ENCODE data around the gene BMERB1. TPM values are rescaled to one million over a fixed set of nuclear protein-coding genes. Genes with fewer than 3 reads are reported as not detected.

The BMERB1 gene
- total RNA-seq, 1 experiment from 2014 or later: 13.6 TPM

DNA sequence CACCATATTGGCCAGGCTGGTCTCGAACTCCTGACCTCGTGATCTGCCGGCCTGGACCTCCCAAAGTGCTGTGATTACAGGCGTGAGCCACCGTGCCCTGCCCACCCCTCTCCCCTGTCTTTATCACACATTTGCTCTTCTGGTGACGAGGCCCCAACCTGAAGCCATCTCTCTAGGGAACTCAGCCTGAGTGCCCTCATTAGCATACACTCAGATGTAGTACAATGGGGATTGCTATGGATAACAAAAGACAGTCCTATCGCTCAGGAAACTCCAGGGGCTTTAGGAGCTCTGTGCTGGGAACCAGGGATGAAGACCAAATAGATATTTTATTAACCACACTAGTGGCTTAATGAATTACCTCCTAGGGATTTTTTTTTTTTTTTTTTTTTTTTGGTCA lies 107.9 kb downstream of the BMERB1 start (continued):
- TF ChIP-seq, protein P1, sequence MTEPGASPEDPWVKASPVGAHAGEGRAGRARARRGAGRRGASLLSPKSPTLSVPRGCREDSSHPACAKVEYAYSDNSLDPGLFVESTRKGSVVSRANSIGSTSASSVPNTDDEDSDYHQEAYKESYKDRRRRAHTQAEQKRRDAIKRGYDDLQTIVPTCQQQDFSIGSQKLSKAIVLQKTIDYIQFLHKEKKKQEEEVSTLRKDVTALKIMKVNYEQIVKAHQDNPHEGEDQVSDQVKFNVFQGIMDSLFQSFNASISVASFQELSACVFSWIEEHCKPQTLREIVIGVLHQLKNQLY (CRISPR knock-in tag; IDR thresholded peaks at IDR 0.05): no peak

DNA sequence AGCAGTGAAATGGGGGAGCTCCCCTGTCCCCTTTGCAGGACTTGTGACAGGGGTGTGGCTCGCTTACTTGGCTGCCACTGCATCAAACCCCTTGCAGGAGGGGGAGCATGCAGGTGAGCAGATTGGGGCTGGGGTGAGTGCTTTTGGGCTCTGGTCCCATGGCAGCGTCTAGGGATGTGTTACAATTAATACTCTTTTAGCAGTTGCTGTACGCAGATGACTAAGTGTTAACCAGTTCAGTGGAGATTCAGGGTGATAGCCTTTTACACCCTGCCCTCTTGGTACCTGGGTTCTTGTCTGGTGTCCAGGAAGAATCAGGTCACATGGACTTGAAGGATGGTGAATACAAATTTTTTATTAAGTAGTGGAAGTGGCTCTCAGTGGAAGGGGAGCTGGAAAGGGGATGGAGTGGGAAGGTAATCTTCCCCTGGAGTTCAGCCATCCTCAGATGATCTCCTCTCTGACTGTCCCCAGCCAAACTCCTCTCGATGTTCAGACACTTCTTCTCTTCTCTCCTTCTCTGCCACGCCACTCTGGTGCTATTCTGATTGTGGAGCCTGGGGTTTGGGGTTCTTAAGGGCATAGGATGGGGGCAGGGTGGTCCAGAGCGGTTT lies 108.5 kb downstream of the BMERB1 start:
- DNase-seq (ENCODE audit: low spot score): no peak
- ChIA-PET POLR2A (no interaction called here), CTCF (interaction anchor here (0.7 to 2.4 kb wide), 2 partner anchors 8 to 387 kb away, joined by 3 to 21 read pairs; no protein-coding TSS in a partner anchor)
- Mint-ChIP-seq H3K36me3 (peaks cover 17% of the 10 kb centered on the region), H3K4me1 (peaks cover 22% of the 10 kb centered on the region), H3K27ac (no peak overlapping the region), H3K4me3 (no peak overlapping the region), H3K9me3 (peaks cover 25% of the 10 kb centered on the region), H3K27me3 (ENCODE audit: low read depth) (no peaks in the 10 kb centered on the region)
- ATAC-seq: no peak
- TF ChIP-seq, protein P2, sequence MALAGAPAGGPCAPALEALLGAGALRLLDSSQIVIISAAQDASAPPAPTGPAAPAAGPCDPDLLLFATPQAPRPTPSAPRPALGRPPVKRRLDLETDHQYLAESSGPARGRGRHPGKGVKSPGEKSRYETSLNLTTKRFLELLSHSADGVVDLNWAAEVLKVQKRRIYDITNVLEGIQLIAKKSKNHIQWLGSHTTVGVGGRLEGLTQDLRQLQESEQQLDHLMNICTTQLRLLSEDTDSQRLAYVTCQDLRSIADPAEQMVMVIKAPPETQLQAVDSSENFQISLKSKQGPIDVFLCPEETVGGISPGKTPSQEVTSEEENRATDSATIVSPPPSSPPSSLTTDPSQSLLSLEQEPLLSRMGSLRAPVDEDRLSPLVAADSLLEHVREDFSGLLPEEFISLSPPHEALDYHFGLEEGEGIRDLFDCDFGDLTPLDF (CRISPR knock-in tag; IDR thresholded peaks at IDR 0.05): no peak
- no peak for TF ChIP-seq ZBTB21 (CRISPR knock-in tag; IDR thresholded peaks at IDR 0.05; ENCODE audit: borderline replicate concordance)
- TF ChIP-seq, protein P3, sequence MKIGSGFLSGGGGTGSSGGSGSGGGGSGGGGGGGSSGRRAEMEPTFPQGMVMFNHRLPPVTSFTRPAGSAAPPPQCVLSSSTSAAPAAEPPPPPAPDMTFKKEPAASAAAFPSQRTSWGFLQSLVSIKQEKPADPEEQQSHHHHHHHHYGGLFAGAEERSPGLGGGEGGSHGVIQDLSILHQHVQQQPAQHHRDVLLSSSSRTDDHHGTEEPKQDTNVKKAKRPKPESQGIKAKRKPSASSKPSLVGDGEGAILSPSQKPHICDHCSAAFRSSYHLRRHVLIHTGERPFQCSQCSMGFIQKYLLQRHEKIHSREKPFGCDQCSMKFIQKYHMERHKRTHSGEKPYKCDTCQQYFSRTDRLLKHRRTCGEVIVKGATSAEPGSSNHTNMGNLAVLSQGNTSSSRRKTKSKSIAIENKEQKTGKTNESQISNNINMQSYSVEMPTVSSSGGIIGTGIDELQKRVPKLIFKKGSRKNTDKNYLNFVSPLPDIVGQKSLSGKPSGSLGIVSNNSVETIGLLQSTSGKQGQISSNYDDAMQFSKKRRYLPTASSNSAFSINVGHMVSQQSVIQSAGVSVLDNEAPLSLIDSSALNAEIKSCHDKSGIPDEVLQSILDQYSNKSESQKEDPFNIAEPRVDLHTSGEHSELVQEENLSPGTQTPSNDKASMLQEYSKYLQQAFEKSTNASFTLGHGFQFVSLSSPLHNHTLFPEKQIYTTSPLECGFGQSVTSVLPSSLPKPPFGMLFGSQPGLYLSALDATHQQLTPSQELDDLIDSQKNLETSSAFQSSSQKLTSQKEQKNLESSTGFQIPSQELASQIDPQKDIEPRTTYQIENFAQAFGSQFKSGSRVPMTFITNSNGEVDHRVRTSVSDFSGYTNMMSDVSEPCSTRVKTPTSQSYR (CRISPR knock-in tag; IDR thresholded peaks at IDR 0.05): no peak
- TF ChIP-seq, protein P4, sequence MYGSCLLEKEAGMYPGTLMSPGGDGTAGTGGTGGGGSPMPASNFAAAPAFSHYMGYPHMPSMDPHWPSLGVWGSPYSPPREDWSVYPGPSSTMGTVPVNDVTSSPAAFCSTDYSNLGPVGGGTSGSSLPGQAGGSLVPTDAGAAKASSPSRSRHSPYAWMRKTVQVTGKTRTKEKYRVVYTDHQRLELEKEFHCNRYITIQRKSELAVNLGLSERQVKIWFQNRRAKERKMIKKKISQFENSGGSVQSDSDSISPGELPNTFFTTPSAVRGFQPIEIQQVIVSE (CRISPR knock-in tag; IDR thresholded peaks at IDR 0.05; ENCODE audit: borderline replicate concordance): no peak

DNA sequence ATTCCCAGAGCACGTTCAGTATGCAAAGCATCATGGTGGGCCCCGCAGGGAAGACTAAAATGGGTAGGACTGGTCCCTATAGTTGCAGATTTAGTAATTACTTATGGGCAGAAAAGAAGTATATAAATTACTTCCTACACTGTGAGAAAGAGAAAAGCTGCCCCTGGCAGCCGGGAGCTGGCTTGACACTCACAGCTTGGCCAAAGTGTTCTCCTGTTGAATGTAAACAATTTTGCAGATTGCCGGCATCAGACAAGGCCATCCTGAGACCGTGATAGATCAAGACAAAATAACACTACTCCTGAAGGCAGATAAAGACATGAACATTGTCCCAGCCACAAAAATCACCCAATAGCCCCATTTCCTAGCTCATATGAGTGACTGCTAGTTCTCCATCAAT lies 110.0 kb downstream of the BMERB1 start:
- CTCF ChIA-PET: no interaction called here
- TF ChIP-seq IRF2 (CRISPR knock-in tag; IDR thresholded peaks at IDR 0.05; ENCODE audit: borderline replicate concordance, low read depth) (no peak), EMX1 (CRISPR knock-in tag; IDR thresholded peaks at IDR 0.05) (no peak), GTF2I (CRISPR knock-in tag; conservative IDR thresholded peaks at IDR 0.05) (no peak)
- TF ChIP-seq, protein P5, sequence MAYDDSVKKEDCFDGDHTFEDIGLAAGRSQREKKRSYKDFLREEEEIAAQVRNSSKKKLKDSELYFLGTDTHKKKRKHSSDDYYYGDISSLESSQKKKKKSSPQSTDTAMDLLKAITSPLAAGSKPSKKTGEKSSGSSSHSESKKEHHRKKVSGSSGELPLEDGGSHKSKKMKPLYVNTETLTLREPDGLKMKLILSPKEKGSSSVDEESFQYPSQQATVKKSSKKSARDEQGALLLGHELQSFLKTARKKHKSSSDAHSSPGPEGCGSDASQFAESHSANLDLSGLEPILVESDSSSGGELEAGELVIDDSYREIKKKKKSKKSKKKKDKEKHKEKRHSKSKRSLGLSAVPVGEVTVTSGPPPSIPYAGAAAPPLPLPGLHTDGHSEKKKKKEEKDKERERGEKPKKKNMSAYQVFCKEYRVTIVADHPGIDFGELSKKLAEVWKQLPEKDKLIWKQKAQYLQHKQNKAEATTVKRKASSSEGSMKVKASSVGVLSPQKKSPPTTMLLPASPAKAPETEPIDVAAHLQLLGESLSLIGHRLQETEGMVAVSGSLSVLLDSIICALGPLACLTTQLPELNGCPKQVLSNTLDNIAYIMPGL (CRISPR knock-in tag; IDR thresholded peaks at IDR 0.05): no peak
- peaks cover 17% of the 10 kb centered on the region for H3K36me3 Mint-ChIP-seq
- H3K9me3 Mint-ChIP-seq: peaks cover 25% of the 10 kb centered on the region
- ATAC-seq: no peak
- no peak overlapping the region for H3K4me3 Mint-ChIP-seq
- no peaks in the 10 kb centered on the region for H3K27me3 Mint-ChIP-seq (ENCODE audit: low read depth)
- POLR2A ChIA-PET: no interaction called here
- H3K27ac Mint-ChIP-seq: no peak overlapping the region
- no peak for DNase-seq (ENCODE audit: low spot score)
- peaks cover 17% of the 10 kb centered on the region for H3K4me1 Mint-ChIP-seq

DNA sequence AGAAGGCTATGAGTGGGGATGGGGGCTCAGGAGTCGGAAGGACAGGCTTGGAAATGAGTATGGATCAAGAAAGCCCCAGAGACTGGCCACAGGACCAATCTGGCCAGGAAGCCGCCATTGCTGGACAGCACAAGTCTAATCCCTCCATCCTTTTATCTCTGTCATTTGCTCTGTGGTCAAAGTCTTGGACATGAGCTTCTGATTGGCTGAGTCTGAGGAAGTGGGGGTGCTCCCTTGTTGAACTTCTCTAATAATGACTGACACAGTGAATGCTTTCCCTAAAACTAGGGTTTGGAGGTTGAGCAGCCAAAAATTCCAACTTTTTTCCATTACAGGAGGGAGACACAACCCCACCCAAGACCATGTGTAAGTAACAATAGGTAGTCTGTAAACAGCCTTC lies 111.2 kb downstream of the BMERB1 start:
- Mint-ChIP-seq H3K27ac (no peak overlapping the region), H3K4me3 (no peak overlapping the region), H3K27me3 (ENCODE audit: low read depth) (no peaks in the 10 kb centered on the region), H3K36me3 (peaks cover 17% of the 10 kb centered on the region), H3K4me1 (peaks cover 15% of the 10 kb centered on the region), H3K9me3 (peaks cover 25% of the 10 kb centered on the region)
- POLR2A ChIA-PET: no interaction called here
- no peak for ATAC-seq
- CTCF ChIA-PET: no interaction called here
- no peak for DNase-seq (ENCODE audit: low spot score)
- TF ChIP-seq, protein P4 (CRISPR knock-in tag; IDR thresholded peaks at IDR 0.05; ENCODE audit: borderline replicate concordance): no peak
- no peak for TF ChIP-seq GRHL2 (CRISPR knock-in tag; IDR thresholded peaks at IDR 0.05; ENCODE audit: insufficient replicate concordance, severe bottlenecking)
- no peak for TF ChIP-seq SP1 (CRISPR knock-in tag; conservative IDR thresholded peaks at IDR 0.05)
- TF ChIP-seq CREB1 (CRISPR knock-in tag; IDR thresholded peaks at IDR 0.05): no peak
- TF ChIP-seq, protein P6, sequence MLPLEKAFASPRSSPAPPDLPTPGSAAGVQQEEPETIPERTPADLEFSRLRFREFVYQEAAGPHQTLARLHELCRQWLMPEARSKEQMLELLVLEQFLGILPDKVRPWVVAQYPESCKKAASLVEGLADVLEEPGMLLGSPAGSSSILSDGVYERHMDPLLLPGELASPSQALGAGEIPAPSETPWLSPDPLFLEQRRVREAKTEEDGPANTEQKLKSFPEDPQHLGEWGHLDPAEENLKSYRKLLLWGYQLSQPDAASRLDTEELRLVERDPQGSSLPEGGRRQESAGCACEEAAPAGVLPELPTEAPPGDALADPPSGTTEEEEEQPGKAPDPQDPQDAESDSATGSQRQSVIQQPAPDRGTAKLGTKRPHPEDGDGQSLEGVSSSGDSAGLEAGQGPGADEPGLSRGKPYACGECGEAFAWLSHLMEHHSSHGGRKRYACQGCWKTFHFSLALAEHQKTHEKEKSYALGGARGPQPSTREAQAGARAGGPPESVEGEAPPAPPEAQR (CRISPR knock-in tag; IDR thresholded peaks at IDR 0.05): no peak
- TF ChIP-seq JAZF1 (CRISPR knock-in tag; IDR thresholded peaks at IDR 0.05): no peak
- TF ChIP-seq ZNF232 (CRISPR knock-in tag; IDR thresholded peaks at IDR 0.05): no peak
- TF ChIP-seq TEAD1 (CRISPR knock-in tag; IDR thresholded peaks at IDR 0.05): no peak
- TF ChIP-seq, protein P5 (CRISPR knock-in tag; IDR thresholded peaks at IDR 0.05): no peak
- no peak for TF ChIP-seq IRF2 (CRISPR knock-in tag; IDR thresholded peaks at IDR 0.05; ENCODE audit: borderline replicate concordance, low read depth)
- TF ChIP-seq EMX1 (CRISPR knock-in tag; IDR thresholded peaks at IDR 0.05): no peak
